Heart left ventricle (tissue), 13 donors: ENCODE measurements around the gene CTAGE9.

Experiments used
- CTCF ChIP-seq, 12 donors: fragments of 200-600 bp; sonication (generic) in 4 of 12; IDR thresholded peaks; one replicate each; pipeline versions ENCODE4 v1.5.0 to v1.8.0; 2018 to 2022; ENCODE audit warnings: antibody characterized with exemption in 12 of 12, mild to moderate bottlenecking in 5 of 12
- POLR2A ChIP-seq, 2 donors: fragments of 450-650 bp; IDR thresholded peaks; one replicate each; pipeline ENCODE4 v1.6.1; 2017; ENCODE audit warnings: antibody characterized with exemption in 2 of 2, mild to moderate bottlenecking in 2 of 2, moderate library complexity in 2 of 2
- donor health status: ischemic (EF 13 %, LVEDD 7.1; RV severe dilation, severe dysfunction).
- donor health status: DM: no; HTN: yes; CAD: no.
- donor health status: DM: no; HTN: no; CAD: no.
- donor health status: ischemic (EF 25% LVEDD 6.9; RV normal size, moderate dysfunction).
- donor health status: ischemic (EF 25% LVEDD 5.7; RV mildly dilated, moderate dysfunction).
- donor health status: ischemic (EF 35%, LVEDD 5.7; RV mildly dilated, moderate dysfunction).
- donor health status: nonischemic (EF 11% LVEDD 7.7; RV severe dilation, severe dysfunction).
- donor health status: DM: yes; HTN: yes; CAD: no.
- donor health status: PGD.
- donor health status: ischemic (EF 29% LVEDD 5.4; RV normal size, mild dysfunction).
- donor health status: nonischemic (EF 23%, LVEDD 6.1; RV moderate dilation, normal function).

GRCh38 chr6:131755597-131755996 is 44.8 kb upstream of the CTAGE9 start:
- TF ChIP-seq CTCF (IDR thresholded peaks at IDR 0.05) (no peak), POLR2A (IDR thresholded peaks at IDR 0.05) (no peak)
